ENCODE data around the gene POLE2.

- no peak for TF ChIP-seq POLR2A (IDR thresholded peaks at IDR 0.05; ENCODE audit: borderline replicate concordance, extremely low read depth, insufficient read depth, insufficient read length)
- TF ChIP-seq CTCF (IDR thresholded peaks at IDR 0.05 in 2 of 3, conservative IDR thresholded peaks at IDR 0.05 in 1 of 3; ENCODE audit: borderline replicate concordance in 1 of 3, insufficient read depth in 1 of 3, low read depth in 2 of 3, low read length in 2 of 3) = no peak
- TF ChIP-seq SIN3A (IDR thresholded peaks at IDR 0.05; ENCODE audit: low read depth) = no peak
- TF ChIP-seq ZBTB33 (IDR thresholded peaks at IDR 0.05; ENCODE audit: extremely low read depth, insufficient replicate concordance, low read length) = no peak
- no peak for TF ChIP-seq EZH2phosphoT487 (IDR thresholded peaks at IDR 0.05; ENCODE audit: borderline replicate concordance)
- TF ChIP-seq SRF (IDR thresholded peaks at IDR 0.05; ENCODE audit: low read depth) = no peak
- TF ChIP-seq ZNF274 (IDR thresholded peaks at IDR 0.05; ENCODE audit: low read depth, low read length) = no peak
- TF ChIP-seq POLR2AphosphoS5 (IDR thresholded peaks at IDR 0.05; ENCODE audit: low read depth, low read length) = no peak
- TF ChIP-seq CBX3 (IDR thresholded peaks at IDR 0.05; ENCODE audit: low read depth) = no peak
- no peak for TF ChIP-seq TCF7L2 (IDR thresholded peaks at IDR 0.05; ENCODE audit: borderline replicate concordance, extremely low read depth, insufficient read depth, insufficient read length)
- no peak for TF ChIP-seq EZH2 (IDR thresholded peaks at IDR 0.05)
- TF ChIP-seq CEBPB (IDR thresholded peaks at IDR 0.05; ENCODE audit: low read depth) = no peak
- no peak for TF ChIP-seq SP1 (IDR thresholded peaks at IDR 0.05; ENCODE audit: low read depth)
These were observed 44.9 kb upstream of the POLE2 start for GRCh38 chr14:49732896-49733295.
